Parathyroid adenoma (tissue), 2 donors: ENCODE measurements around the gene SERPINA1.

ENCODE experiments used
- H2AFZ ChIP-seq: fragments of 300-600 bp; sonication (generic); one replicate; pipeline ENCODE4 v1.7.0; 2017; ENCODE audit warnings: antibody characterized with exemption, mild to moderate bottlenecking
- H3K27ac ChIP-seq: fragments of 300-600 bp; sonication (generic); one replicate; pipeline ENCODE4 v1.7.0; 2017
- H3K27me3 ChIP-seq: fragments of 300-600 bp; sonication (generic); one replicate; pipeline ENCODE4 v1.7.0; 2017; ENCODE audit warnings: low read length; ENCODE audit not compliant: control insufficient read depth, insufficient read depth
- H3K36me3 ChIP-seq: fragments of 300-600 bp; sonication (generic); one replicate; pipeline ENCODE4 v1.7.0; 2017; ENCODE audit warnings: low read length; ENCODE audit not compliant: control insufficient read depth, insufficient read depth
- H3K4me1 ChIP-seq: fragments of 300-600 bp; sonication (generic); one replicate; pipeline ENCODE4 v1.7.0; 2017; ENCODE audit warnings: control low read depth
- H3K4me2 ChIP-seq: fragments of 300-600 bp; sonication (generic); one replicate; pipeline ENCODE4 v1.7.0; 2017; ENCODE audit warnings: low read length
- H3K4me3 ChIP-seq: fragments of 300-600 bp; sonication (generic); one replicate; pipeline ENCODE4 v1.7.0; 2017; ENCODE audit warnings: low read depth, low read length
- H3K79me2 ChIP-seq: fragments of 300-600 bp; sonication (generic); one replicate; pipeline ENCODE4 v1.7.0; 2017; ENCODE audit warnings: control low read depth
- H3K9ac ChIP-seq: fragments of 300-600 bp; sonication (generic); one replicate; pipeline ENCODE4 v1.7.0; 2017; ENCODE audit warnings: mild to moderate bottlenecking
- H3K9me3 ChIP-seq: fragments of 300-600 bp; sonication (generic); one replicate; pipeline ENCODE4 v1.7.0; 2017; ENCODE audit warnings: low read length; ENCODE audit not compliant: control insufficient read depth
- TF ChIP-seq, protein P1 (sequence below): fragments of 300-600 bp; sonication (generic); IDR thresholded peaks from one replicate; pipeline ENCODE4 v1.7.0; 2017; ENCODE audit warnings: antibody characterized with exemption, mild to moderate bottlenecking
- donor health status: primary hyperparathyroidism.

Gene SERPINA1

DNA sequence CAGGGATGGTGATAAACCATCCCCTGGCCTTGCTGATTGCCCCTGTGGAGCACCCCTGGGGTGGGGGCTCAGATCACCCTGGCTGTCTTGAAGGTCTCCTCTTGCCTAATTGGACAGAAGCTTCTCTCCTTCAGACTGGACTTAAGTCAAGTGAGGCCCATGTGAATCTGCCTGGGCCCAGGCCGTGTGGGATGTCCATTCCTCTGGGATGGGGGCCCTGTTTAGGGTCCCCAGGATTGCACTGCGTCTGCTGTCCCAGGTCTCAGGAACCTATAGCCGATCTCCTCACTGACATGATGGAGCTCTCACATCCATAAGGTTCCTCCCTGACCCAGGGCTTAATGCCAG lies 20.2 kb downstream of the SERPINA1 start:
- TF ChIP-seq, protein P1, sequence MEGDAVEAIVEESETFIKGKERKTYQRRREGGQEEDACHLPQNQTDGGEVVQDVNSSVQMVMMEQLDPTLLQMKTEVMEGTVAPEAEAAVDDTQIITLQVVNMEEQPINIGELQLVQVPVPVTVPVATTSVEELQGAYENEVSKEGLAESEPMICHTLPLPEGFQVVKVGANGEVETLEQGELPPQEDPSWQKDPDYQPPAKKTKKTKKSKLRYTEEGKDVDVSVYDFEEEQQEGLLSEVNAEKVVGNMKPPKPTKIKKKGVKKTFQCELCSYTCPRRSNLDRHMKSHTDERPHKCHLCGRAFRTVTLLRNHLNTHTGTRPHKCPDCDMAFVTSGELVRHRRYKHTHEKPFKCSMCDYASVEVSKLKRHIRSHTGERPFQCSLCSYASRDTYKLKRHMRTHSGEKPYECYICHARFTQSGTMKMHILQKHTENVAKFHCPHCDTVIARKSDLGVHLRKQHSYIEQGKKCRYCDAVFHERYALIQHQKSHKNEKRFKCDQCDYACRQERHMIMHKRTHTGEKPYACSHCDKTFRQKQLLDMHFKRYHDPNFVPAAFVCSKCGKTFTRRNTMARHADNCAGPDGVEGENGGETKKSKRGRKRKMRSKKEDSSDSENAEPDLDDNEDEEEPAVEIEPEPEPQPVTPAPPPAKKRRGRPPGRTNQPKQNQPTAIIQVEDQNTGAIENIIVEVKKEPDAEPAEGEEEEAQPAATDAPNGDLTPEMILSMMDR: no peak
- H3K4me3 ChIP-seq: no peak overlapping the region
- no peaks in the 10 kb centered on the region for H3K4me1 ChIP-seq
- H3K27me3 ChIP-seq: no peaks in the 10 kb centered on the region
- no peaks in the 10 kb centered on the region for H3K79me2 ChIP-seq
- no peaks in the 10 kb centered on the region for H3K36me3 ChIP-seq
- H3K4me2 ChIP-seq: no peak overlapping the region
- no peak overlapping the region for H3K27ac ChIP-seq
- H2AFZ ChIP-seq: no peak overlapping the region
- no peak overlapping the region for H3K9ac ChIP-seq
- H3K9me3 ChIP-seq: no peaks in the 10 kb centered on the region

DNA sequence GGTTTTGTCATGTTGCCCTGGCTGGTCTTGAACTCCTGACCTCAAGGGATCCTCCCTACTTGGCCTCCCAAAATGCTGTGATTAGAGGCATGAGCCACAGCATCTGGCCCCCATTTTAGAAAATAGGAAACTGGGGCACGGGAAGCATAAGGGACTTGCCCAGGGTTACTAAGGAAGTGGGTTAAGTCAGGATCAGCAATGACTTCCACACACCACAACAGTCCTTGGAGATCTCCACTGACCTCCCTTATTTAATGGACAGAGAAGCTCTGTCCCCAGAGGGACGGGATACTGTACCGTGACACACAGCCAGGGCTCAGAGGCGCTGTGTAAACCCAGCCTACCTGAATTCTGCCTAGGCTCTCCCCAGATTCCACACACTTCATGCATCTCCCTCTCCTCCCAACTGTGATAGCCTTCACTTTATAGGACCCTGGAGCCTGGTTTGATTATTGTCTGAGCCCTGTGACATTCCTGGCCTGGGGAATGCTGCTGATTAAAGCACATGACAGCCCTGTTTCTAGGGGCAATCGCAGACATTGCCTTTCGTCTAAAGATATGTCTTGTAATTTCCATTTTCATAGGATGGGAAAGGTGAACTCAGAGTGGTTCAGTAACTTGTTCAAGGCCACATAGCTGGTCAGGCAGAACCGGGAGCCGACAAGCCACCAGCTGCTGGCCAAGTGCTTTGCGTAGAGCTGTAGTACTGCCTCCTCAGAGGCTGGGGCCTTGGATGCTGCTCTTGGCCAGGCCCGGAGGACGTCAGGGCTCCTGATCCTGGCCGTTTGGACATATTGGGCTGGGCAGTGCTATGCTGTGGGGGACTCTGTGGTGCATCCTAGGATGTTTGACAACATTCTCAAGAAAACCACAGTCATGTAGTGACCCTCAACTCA lies 20.8 kb downstream of the SERPINA1 start:
- H3K27ac ChIP-seq: no peak overlapping the region

DNA sequence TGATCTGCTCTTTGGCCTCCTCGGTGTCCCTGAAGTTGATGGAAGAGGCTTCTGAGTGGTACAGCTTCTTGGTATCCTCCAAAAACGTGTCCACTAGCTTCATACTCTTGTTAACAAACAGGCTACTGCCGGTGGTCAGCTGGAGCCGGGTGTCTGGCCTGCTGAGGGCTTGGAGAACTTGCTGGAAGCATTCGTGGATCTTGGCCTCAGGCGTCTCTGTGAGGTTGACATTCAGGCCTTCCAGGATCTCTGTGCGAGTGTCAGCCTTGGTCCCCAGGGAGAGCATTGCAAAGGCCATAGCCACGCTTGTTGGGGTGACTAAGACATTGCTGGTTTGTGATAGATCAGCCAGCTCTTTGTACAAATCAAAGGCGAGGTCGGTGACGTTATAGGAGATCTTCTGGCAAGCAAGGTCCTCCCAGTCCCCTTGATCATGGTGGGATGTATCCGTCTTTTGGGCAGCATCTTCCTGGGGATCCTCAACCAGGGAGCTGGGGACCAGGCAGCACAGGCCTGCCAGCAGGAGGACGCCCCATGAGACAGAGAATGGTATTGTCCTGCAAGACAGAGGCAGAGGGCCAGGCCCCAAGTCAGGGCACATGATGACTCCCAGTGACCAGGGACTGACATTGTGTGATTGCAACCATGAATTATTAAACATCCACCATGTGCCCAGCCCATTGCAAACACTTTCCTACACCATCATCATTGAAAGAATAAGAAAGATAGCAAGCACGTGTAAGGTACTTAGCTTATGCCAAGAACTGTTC lies 22.1 kb downstream of the SERPINA1 start, which contains the start of gene SERPINA2:
Gene SERPINA2 (minus strand): TSS at position 553 of the 770 bp plus-strand sequence.
- Histone ChIP-seq H3K4me1 (no peaks in the 10 kb centered on the region), H2AFZ (no peak within 1 kb of the TSS), H3K9me3 (no peaks in the 10 kb centered on the region), H3K79me2 (no peaks in the 10 kb centered on the region), H3K36me3 (no peaks in the 10 kb centered on the region), H3K9ac (no peak within 1 kb of the TSS), H3K27me3 (no peaks in the 10 kb centered on the region), H3K4me2 (no peak within 1 kb of the TSS), H3K4me3 (no peak within 1 kb of the TSS), H3K27ac (no peak within 1 kb of the TSS)
- TF ChIP-seq, protein P1: no peak

More for the DNA sequence above, 20.8 kb downstream of the SERPINA1 start:
- Histone ChIP-seq H3K79me2 (no peaks in the 10 kb centered on the region), H3K4me2 (no peak overlapping the region), H3K36me3 (no peaks in the 10 kb centered on the region), H3K9me3 (no peaks in the 10 kb centered on the region), H3K4me3 (no peak overlapping the region), H3K9ac (no peak overlapping the region), H2AFZ (no peak overlapping the region), H3K4me1 (no peaks in the 10 kb centered on the region), H3K27me3 (no peaks in the 10 kb centered on the region)
- TF ChIP-seq, protein P1: no peak

DNA sequence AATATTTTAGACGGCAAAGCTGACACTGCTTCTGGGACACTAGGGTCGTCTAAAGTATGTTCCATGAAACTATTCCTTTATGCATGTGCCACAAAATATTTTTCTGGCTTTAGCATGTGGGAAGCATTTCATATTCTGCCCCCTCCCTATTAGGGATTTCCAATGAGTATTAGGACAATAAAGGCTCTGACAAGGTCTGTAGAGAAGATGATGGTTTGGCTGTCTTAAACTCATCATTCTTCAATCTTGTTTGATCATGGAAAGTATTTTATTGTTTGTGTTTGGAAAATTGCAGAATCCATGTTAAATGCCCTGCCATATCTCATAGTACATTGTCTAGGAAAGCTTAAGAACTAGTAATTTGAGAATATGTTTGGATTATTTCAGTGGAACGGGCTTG lies 22.8 kb downstream of the SERPINA1 start:
- no peak overlapping the region for H3K4me2 ChIP-seq
- no peak overlapping the region for H3K4me3 ChIP-seq
- no peaks in the 10 kb centered on the region for H3K79me2 ChIP-seq
- H3K9me3 ChIP-seq: no peaks in the 10 kb centered on the region
- TF ChIP-seq, protein P1: no peak
- no peak overlapping the region for H3K9ac ChIP-seq
- H2AFZ ChIP-seq: no peak overlapping the region
- no peaks in the 10 kb centered on the region for H3K4me1 ChIP-seq
- no peak overlapping the region for H3K27ac ChIP-seq
- H3K36me3 ChIP-seq: no peaks in the 10 kb centered on the region
- no peaks in the 10 kb centered on the region for H3K27me3 ChIP-seq
